NCI-H1436 (cell line): ENCODE data around the gene KRTAP9-6.
"Not testable (repeated sequence)": the region's sequence is repeated elsewhere in the genome, so short reads cannot be mapped to it uniquely, and the experiment has no call there.

Source experiments
- DNase-seq: peaks from one replicate; lab custom pipeline; 2025; lab: John Stamatoyannopoulos, UW

The KRTAP9-6 gene

DNA sequence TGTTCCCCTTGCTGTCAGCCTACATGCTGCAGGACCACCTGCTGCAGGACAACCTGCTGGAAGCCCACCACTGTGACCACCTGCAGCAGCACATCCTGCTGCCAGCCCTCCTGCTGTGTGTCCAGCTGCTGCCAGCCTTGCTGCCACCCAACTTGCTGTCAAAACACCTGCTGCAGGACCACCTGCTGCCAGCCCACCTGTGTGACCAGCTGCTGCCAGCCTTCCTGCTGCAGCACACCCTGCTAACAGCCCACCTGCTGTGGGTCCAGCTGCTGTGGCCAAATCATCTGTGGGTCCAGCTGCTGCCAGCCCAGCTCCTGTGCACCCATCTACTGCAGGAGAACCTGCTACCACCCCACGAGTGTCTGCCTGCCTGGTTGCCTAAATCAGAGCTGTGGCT, 6.1 kb downstream of the KRTAP9-6 start:
- DNase-seq, result not testable (repeated sequence)

DNA sequence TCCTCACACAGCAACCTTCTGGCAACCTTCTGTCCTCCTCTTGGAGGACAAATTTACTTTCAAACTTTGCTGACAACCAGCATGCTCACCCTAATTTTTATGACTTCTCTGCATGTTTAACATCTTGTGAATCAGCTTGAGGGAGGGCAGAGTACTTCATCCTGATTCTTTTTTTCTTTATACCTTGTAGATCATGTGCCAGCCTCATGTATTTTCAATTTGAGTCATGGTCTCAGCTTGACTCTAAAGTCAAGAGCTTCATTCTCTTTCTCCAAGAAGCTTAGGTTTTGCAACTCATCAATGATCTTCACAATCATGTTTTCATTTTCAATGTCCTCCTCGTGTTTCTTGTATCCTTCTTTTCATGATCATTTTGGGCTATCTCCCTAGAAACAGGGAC, 6.7 kb downstream of the KRTAP9-6 start:
- no peak for DNase-seq

DNA sequence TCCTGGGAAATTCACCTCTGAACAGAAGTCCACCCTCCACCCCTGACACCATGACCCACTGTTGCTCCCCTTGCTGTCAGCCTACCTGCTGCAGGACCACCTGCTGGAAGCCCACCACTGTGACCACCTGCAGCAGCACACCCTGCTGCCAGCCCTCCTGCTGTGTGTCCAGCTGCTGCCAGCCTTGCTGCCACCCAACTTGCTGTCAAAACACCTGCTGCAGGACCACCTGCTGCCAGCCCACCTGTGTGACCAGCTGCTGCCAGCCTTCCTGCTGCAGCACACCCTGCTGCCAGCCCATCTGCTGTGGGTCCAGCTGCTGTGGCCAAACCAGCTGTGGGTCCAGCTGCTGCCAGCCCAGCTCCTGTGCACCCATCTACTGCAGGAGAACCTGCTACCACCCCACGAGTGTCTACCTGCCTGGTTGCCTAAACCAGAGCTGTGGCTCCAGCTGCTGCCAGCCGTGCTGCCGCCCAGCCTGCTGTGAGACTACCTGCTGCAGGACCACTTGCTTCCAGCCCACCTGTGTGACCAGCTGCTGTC, 10.5 kb downstream of the KRTAP9-6 start, which contains the start of gene KRTAP9-7:
Gene KRTAP9-7, plus strand, starts transcription at position 51 of the 543 bp plus-strand sequence. Its CDS starts 0 bp downstream, at position 51.
- DNase-seq, result not testable (repeated sequence)

DNA sequence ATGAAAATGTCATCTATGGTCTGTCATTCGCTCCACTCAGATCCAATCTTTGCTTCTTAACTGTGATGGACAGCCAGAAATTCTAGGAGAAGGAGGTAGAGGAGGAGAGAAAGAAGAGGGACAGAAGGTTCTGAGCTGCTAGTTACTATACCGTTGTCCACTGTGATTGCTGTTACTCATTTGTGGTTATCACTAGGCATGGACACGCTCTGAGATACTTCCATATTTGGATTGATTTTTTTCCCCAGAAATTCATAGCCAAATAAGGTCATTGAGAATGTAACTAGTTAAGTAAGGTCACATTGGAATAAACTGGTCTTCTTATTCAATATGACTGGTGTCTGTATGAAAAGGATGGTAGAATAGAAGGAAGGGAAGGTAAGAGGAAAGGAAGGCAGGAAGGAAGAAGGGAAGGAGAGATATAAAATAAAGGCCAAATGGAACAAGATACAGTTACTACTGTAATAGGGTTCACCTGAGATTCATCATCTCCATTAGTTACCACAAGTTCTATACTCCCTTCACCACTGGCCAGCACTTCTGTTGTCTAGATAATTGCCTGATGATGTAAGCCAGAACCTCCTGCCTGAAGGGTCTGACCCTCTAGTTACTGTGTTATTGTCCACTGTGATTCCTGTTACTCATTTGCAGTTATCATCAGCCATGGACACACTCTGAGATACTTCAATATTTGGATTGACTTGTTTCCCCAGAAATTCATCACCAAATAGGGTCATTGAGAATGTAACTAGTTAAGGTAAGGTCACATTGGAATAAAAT, 13.2 kb downstream of the KRTAP9-6 start:
- no peak for DNase-seq

DNA sequence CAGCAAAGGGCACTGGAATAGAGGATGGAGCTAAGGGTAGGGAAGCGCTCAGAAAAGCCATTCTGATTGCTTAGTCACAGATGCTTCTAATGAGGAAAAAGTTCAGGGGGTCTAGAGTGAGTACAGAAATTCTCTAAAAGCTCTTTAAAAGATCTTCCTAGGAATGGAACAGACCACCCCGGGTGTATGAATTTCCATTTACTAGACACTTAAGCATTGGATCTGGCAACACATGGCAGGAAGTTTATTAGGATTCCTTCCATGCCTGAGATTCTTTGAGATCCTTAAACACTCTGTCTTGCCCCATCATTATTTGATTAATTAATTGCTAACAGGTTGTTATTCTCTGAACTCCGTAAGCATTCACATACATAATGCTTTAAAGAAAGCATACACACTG, 18.9 kb downstream of the KRTAP9-6 start:
- no peak for DNase-seq

DNA sequence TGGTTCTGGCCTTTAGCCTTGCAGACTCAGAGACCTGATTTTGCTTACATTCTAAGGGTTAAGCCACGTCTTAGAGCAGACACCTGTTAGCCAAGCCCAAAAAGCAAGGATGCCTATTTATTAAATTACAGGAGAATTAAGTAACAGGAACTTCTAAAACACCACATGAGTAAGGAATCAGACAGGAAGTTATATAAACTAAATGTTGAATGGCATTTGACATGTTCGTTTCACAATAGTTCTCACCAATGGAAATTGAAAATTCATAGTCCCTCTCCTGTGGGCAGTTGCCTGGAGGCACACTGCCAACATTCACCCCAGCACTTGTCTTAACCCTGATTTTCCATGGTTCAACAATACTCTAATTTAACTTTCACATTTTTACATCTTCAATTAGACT, 19.4 kb downstream of the KRTAP9-6 start:
- DNase-seq, result no peak

DNA sequence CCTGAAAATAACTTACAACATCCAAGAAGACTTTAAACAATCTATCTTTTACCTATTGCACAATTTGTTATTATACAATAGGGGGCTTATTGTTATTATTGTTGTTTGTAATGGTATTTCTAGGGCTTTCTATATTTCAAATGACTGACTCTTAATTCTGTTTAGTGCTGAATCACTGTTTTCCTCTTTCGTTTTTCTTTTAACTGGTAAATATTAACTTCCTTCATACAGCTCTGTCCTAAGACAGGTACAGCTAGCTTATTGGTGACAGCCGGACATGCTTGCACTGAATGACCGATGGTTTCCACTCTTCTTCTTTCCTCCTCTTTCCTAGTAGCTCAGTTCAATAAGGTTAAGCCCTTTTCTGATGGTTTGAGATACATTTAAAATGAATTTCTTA, 21.9 kb downstream of the KRTAP9-6 start:
- DNase-seq, result no peak

DNA sequence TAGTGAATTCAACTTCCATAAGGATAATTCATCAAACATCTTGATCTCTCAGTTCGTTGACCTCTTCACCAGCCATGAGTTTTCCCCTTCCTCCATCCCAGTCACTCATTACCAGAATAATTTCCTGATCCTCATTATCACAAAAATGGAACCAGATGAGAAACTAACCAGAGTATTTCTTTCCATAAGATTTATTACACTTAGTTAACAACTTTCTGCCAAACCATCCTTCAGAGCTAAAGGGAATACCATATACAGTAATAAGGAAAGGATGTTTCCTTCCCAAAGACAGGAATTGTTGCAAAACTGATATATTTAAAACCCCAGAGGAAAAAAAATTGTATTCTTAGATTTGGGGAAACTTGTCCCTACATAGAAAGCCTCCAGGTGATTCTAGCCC, 28.8 kb downstream of the KRTAP9-6 start:
- DNase-seq, result no peak

DNA sequence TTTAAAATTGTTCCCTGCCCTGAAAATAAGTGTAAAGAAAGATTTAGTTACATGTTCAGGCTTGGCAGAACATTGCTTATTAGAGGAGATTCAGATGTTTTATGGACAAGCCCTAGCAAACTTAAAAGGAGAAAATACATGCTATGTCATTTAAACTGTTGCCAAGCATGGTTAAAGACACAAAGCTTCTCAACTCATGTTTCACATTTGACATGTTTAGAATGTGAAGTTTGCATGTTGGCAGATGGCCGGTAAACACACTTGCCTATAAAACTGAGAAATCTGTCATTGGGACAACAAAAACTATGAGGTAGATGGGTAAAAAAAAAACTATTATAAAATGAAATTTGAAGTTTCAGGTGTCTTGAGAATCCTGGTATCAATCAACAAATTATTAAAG, 31.7 kb downstream of the KRTAP9-6 start:
- no peak for DNase-seq

DNA sequence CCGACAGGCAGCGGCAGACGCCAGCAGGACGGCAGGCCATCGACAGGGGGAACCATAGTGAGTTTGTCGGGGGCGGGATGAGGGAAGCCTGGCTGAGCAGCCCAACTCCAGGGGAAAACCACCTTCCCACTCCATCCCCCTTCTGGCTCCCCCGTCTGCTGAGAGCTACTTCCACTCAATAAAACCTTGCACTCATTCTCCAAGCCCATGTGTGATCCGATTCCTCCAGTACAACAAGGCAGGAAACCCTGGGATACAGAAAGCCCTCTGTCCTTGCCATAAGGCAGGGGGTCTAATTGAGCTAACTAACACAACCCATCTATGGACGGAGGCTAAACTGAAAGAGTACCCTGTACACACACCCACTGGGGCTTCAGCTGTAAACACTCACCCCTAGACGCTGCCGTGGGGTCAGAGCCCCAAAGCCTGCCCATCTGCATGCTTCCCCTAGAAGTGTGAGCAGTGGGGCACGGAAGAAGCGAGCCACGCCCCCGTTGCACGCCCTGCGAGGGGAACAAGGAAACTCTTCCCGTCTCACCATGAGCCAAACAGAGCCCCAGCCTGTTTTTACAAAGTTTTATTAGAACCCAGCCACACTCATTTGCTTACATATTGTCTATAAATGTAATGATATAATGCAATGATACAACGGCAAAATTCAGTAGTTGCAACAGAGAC, 33.4 kb downstream of the KRTAP9-6 start:
- DNase-seq, result no peak

DNA sequence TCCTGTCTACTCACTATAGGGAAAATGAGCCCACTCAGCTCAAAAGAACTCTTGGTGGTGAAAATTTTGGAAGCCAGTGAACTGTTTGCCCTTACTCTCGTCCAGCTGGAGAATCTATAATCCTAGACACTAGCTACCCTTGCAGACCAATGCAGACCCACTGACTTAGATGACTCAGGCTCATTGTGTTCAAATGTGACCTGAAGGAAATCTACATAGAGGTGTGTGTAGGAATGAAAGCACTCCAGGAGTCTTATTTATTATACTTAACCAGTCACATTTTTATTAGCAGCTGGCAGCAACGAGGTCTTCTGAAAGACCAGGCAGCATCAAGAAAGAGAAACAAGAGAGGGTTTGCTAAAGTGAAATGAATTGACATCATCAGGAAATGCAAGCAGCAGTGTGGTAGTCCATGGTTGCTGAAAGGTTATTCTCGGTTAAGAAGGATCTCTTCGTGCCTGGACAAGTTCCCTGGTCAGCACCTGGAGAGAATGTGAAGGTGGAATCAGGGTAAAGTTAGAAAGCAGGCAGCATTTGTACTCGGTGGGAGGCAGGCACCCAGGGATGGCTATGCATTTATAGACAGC, 36.1 kb downstream of the KRTAP9-6 start:
- no peak for DNase-seq

DNA sequence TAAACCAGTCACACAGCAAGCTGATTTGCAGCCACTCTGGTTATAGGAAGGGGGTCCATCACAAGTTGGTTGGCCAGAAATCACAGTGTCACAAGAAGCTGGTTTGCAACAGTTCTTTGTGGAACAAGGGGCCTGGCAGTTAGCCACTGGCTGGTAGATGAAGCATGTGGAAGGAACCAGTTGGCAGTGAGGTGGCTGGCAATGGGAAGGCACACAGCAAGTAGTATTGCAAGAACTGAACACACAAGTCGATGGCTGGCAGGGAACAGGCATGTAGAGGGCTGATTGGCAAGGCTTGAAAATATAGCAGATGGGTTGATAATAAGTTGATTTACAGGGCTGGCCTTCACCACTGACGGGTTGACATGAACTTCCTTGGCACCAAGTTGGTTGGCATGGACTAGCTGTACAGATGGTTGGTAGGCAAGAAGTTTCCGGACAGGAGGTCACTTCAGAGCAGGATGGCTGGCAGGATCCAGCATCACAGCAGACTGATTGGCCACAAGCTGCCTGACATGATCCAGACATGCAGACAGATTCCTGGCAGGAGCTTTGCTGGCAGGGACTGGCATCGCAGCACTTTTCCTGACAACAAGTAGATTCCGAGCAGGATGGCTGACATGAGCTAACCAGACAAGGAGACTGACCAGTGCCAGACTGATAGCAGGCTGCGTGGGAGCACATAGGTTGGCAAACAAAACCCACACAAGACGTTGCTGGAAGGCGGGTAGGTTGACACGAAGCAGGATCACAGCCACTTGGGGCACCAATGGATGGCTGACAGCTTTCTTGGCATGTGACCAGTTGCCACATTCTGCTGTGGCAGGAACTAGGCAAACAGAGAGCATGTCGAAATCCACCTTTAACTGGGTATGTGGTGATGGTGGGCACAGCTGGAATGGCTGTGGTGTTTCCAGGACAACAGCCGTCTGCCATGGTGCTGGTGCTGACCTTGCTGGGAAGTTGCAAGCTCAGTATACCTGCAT, 37.0 kb downstream of the KRTAP9-6 start, which contains the start of gene KRTAP29-1:
Gene KRTAP29-1, minus strand, starts transcription at position 936 of the 986 bp plus-strand sequence. Its CDS starts 0 bp downstream, at position 936.
- DNase-seq, result no peak

DNA sequence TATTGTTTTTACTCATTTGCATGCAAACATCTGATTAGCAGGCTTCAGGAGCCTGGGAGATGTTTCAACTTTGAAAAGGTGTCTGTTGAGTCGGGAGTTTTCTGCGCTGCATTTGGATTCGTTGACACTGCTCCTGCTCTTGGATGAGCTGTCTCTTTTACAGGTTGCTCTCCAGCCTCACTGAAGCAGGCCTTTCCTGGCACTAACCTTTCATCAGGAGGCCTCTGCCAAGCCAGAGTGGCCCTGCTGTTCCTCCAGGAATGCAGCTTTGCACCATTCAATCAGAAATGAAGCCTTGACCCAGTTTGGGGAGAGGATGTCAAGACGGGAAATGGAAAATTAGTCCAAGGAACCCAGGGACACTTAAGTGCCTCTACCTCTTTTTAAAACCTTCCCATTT, 37.8 kb downstream of the KRTAP9-6 start:
- DNase-seq, result no peak

DNA sequence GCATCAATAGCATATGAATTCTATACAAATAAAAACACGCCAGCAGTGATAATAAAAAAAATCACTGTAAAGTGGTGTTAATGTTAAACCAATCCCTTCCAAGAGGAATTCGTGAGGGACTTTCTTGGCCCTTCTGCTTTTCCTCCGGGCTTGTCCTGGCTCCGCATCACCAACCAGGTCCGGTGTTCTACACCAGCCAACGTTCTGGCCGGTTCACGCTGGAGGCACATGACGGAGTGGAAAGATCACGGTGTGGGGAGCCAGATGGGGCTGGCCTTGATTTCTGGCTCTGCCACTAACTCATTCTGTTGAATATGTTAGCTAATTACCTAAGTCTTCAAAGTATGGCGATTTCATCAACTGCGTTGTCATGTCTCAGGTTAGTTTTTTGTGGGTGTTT, 38.9 kb downstream of the KRTAP9-6 start:
- no peak for DNase-seq

DNA sequence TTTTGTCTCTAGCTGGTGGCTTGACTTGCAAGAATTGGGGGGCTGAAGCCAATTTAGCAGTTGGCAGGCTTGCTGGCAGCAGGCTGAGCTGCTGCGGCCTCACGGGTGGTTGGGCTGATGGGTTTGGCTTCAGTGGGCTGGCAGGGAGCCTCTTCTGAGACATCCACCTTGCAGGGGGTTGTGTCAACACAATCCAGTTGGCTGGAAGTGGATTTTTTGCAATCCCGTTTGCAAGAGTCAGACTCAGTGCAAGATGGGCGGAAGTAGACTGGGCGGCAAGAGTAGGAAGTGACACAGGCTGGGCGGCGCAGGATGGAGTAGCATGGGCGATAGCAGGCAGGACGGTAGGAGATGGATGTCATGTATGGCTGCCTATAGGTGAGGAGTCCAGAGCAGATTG, 42.5 kb downstream of the KRTAP9-6 start:
- DNase-seq, result no peak

DNA sequence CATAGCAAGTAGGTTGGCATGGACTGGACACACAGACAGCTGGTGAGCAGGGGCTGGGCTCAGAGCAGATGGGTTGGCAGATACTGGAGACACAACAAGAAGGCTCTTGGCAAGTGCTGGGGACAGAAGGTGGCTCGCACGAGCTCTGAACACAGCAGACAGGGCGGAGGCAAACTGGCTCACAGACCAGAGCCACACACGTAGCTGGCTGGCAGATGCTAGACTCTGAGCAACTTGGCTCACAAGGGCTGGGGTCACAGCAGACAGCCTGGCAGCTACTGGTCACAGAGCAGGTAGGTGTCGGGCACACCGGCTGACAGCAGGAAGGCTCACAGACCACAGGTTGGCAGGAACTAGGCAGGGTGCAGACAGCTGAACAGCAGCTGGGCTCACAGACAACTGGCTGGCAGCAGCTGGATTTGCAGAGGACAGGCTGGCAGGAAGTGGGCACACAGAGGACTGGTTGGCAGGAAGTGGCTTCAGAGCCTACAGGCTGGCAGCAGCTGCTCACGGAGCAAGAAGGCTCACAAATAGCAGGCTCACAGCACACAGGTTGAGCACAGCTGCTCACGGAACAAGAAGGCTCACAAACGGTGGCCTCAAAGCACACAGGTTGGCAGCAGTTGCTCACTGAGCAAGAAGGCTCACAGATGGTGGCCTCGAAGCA, 43.2 kb downstream of the KRTAP9-6 start:
- DNase-seq, result no peak

DNA sequence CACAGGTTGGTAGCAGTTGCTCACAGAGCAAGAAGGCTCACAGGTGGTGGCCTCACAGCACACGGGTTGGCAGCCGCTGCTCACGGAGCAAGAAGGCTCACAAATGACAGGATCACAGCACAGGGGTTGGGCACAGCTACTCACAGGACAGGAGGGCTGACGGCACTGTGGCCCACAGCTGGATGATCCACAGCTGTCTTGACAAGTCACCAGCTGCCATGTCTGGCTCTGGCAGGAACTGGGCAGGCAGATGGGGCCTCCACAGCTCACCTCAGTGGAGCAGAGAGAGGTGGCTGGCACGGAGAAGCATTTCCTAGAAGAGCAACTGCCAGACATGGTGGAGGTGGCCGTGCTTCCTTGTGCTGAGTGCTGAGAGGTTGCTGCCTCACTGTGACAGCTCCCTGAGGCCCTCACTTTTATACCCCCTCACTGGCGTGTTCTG, 43.8 kb downstream of the KRTAP9-6 start, which contains the start of gene KRTAP16-1:
Gene KRTAP16-1, minus strand, starts transcription at position 392 of the 442 bp plus-strand sequence. Its CDS starts 56 bp downstream, at position 336.
- DNase-seq, result no peak

DNA sequence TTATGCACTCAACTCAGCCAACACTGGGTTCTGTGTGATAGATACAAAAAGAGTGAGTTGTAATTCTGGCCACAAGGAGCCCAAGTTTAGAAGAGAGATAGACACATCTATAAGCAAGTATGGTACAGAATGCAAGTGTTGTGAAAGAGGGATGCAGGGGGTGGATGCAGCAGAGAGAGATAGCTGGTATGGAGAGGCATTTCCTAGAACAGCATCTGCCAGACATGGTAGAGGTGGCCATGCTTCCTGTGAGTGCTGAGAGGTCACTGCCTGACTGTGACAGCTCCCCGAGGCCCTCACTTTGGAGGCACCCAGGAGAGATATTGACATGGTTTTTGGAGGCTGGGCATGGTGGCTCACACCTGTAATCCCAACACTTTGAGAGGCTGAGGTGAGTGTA, 45.9 kb downstream of the KRTAP9-6 start:
- no peak for DNase-seq

DNA sequence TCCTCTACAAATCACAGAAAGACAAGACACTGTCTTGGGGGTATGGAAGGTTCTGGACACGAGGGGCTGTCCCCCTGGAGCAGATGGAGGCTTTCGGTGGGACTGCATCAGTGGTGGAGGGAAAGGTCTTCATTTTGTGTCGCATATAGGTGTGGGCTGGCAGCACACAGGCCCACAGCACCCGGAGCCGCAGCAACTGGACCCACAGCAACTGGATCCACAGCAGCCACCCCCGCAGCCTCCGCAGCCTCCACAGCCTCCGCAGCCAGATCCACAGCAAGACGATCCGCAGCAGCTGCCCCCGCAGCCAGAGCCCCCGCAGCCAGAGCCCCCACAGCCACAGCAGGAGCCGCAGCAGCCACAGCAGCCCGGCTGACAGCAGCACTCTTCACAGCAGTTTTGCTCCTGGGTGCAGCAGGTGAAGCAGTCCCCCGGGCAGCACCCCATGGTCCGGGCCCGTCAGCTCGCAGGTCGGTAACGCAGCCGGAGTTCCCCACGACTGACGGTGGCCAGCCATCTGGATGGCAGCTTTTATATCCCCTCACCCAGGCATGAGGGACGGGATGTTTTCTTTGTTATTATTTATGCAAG, 50.1 kb downstream of the KRTAP9-6 start, which contains the start of gene KRTAP17-1:
Gene KRTAP17-1, minus strand, starts transcription at position 507 of the 591 bp plus-strand sequence. Its CDS starts 60 bp downstream, at position 447.
- no peak for DNase-seq
